GM23248 (cell line): ENCODE measurements around the gene TNPO3. TPM values are rescaled to one million over a fixed set of nuclear protein-coding genes. Genes with fewer than 3 reads are reported as not detected.
"Not testable (repeated sequence)": the region's sequence is repeated elsewhere in the genome, so short reads cannot be mapped to it uniquely, and the experiment has no call there.

ENCODE experiments used
- DNase-seq: peaks from one replicate; pipeline ENCODE4 v3.0.0-alpha.2; 2015
- H2AFZ ChIP-seq: fragments of 200-600 bp; sonication (generic); 2 replicates; pipeline ENCODE4 v1.6.1; 2016; ENCODE audit warnings: antibody characterized with exemption
- H3F3A ChIP-seq: fragments of 200-600 bp; sonication (generic); 2 replicates; pipeline ENCODE4 v1.6.1; 2016; ENCODE audit warnings: mild to moderate bottlenecking, antibody characterized with exemption, mixed run types; ENCODE audit not compliant: insufficient read depth
- H3K27ac ChIP-seq: fragments of 200-600 bp; sonication (generic); 2 replicates; pipeline ENCODE4 v1.5.1; 2016; ENCODE audit warnings: mild to moderate bottlenecking
- H3K27me3 ChIP-seq: fragments of 200-600 bp; sonication (generic); replicated peaks from 2 replicates; pipeline ENCODE4 v1.6.1; 2016; ENCODE audit warnings: mild to moderate bottlenecking; ENCODE audit not compliant: insufficient read depth
- H3K36me3 ChIP-seq: fragments of 200-600 bp; sonication (generic); 2 replicates; pipeline ENCODE4 v1.6.1; 2016; ENCODE audit warnings: low read depth, mild to moderate bottlenecking
- H3K4me1 ChIP-seq: fragments of 200-600 bp; sonication (generic); 2 replicates; pipeline ENCODE4 v1.6.1; 2016; ENCODE audit warnings: mild to moderate bottlenecking; ENCODE audit not compliant: insufficient read depth
- H3K4me2 ChIP-seq: fragments of 200-600 bp; sonication (generic); one replicate; pipeline ENCODE4 v1.6.1; 2016; ENCODE audit warnings: mild to moderate bottlenecking; ENCODE audit not compliant: unreplicated experiment
- H3K4me3 ChIP-seq: fragments of 200-600 bp; sonication (generic); 2 replicates; pipeline ENCODE4 v1.5.1; 2016; ENCODE audit warnings: mild to moderate bottlenecking
- H3K79me2 ChIP-seq: fragments of 200-600 bp; sonication (generic); 2 replicates; pipeline ENCODE4 v1.6.1; 2016; ENCODE audit warnings: mild to moderate bottlenecking; ENCODE audit not compliant: insufficient read depth
- H3K9ac ChIP-seq: fragments of 200-600 bp; sonication (generic); 2 replicates; pipeline ENCODE4 v1.6.1; 2016; ENCODE audit warnings: mild to moderate bottlenecking
- H3K9me2 ChIP-seq: fragments of 200-600 bp; sonication (generic); 2 replicates; pipeline ENCODE4 v1.6.1; 2016; ENCODE audit warnings: mixed run types, mild to moderate bottlenecking, moderate library complexity; ENCODE audit not compliant: insufficient read depth
- H3K9me3 ChIP-seq: fragments of 200-600 bp; sonication (generic); one replicate; pipeline ENCODE4 v1.6.1; 2017; ENCODE audit warnings: low read depth
- H4K20me1 ChIP-seq: fragments of 200-600 bp; sonication (generic); 2 replicates; pipeline ENCODE4 v1.6.0; 2016; ENCODE audit not compliant: insufficient read depth
- EZH2 ChIP-seq: fragments of 200-600 bp; sonication (generic); IDR thresholded peaks from 2 replicates; pipeline ENCODE4 v1.6.1; 2018; ENCODE audit warnings: antibody characterized with exemption, mild to moderate bottlenecking; ENCODE audit not compliant: insufficient read depth, poor library complexity, severe bottlenecking
- EZH2phosphoT487 ChIP-seq: fragments of 200-600 bp; sonication (generic); IDR thresholded peaks from 2 replicates; pipeline ENCODE4 v1.6.1; 2018; ENCODE audit warnings: antibody characterized with exemption, moderate library complexity, mild to moderate bottlenecking, low read depth; ENCODE audit not compliant: insufficient read depth
- WGBS, 2 experiments: methylation state at CpG; one replicate each; pipeline ENCODE4 v1.1.6; 2015 to 2017; ENCODE audit warnings: low lambda C conversion rate in 2 of 2, low coverage in 1 of 2; ENCODE audit errors: missing lambda C conversion rate in 2 of 2; 5-methylcytosine and 5-hydroxymethylcytosine counted together
- in situ Hi-C: fragments of 300-500 bp; cut with MboI; formaldehyde crosslinking; loops from 2 replicates; pipeline ENCODE4 v1.15.0; 2020
- polyA plus RNA-seq: library from polyadenylated mRNA; unstranded; fragments of >200 nt; fragmentation: Nextera tagmentation; extraction: Ambion mirVana; gene quantifications from 2 replicates; pipeline ENCODE4 v1.2.1, GENCODE V29; 2016
- total RNA-seq: library from RNA; depleted of rRNA; stranded (reverse); fragments of >200 nt; shearing (Covaris generic); gene quantifications from 2 replicates; pipeline ENCODE4 v1.2.3, GENCODE V29; 2014

The TNPO3 gene
- total and polyA plus RNA-seq, 2 experiments from 2014 or later, result 31.6 to 41.9 TPM

GRCh38 chr7:129052441-129052840 lies 2.5 kb downstream of the TNPO3 start:
- TF ChIP-seq EZH2, result no peak
- TF ChIP-seq EZH2phosphoT487, result no peak
- in situ Hi-C loops, result no loop called here
- no peaks in the 10 kb centered on the region for H3K27me3 ChIP-seq
- H3K4me2 ChIP-seq, result peak overlapping the region; percentile 99
- no peaks in the 10 kb centered on the region for H3K9me3 ChIP-seq
- H4K20me1 ChIP-seq, result 0 out of 2 replicates have a peak, but pooled peaks cover 1% of the 10 kb centered on the region
- H3K36me3 ChIP-seq, result no peaks in the 10 kb centered on the region
- H3K9ac ChIP-seq, result peak overlapping the region; percentile 97; the same call in 1 of the 2 replicates
- peaks cover 26% of the 10 kb centered on the region for H3K4me1 ChIP-seq
- H2AFZ ChIP-seq, result no peak overlapping the region
- H3K27ac ChIP-seq, result no peak overlapping the region
- no peak for DNase-seq
- H3K79me2 ChIP-seq, result peaks cover 69% of the 10 kb centered on the region
- no peaks in the 10 kb centered on the region for H3K9me2 ChIP-seq
- 95 to 100% methylated on average over 1 of the region's 1 CpG for WGBS, 2 experiments
- peaks cover 25% of the 10 kb centered on the region for H3F3A ChIP-seq
- H3K4me3 ChIP-seq, result 0 out of 2 replicates have a peak overlapping the region, but pooled peaks have one; percentile 97

DNA sequence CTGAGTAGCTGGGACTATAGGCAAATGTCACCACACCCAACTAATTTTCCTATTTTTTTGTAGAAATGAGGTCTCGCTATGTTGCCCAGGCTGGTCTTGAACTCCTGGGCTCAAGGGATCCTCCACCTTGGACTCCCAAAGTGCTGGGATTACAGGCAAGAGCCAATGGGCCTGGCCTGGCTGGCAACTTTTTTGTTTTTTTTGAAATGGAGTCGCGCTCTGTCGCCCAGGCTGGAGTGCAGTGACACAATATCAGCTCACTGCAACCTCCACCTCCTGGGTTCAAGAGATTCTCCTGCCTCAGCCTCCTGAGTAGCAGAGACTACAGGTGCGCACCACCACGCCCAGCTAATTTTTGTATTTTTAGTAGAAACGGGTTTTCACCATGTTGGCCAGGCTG lies 3.5 kb downstream of the TNPO3 start:
- H3K9ac ChIP-seq, H3K9me2 ChIP-seq, H3K27me3 ChIP-seq, H3K36me3 ChIP-seq, in situ Hi-C loops, DNase-seq, H4K20me1 ChIP-seq, H3K4me3 ChIP-seq, H2AFZ ChIP-seq, H3K27ac ChIP-seq, H3K9me3 ChIP-seq, H3K4me2 ChIP-seq: not testable (repeated sequence)
- WGBS, 2 experiments, result 92 to 95% methylated on average over 7 of the region's 7 CpGs
- H3K79me2 ChIP-seq, result peaks cover 79% of the 10 kb centered on the region
- H3K4me1 ChIP-seq, result peaks cover 27% of the 10 kb centered on the region
- H3F3A ChIP-seq, result peaks cover 25% of the 10 kb centered on the region

GRCh38 chr7:129047761-129048160 lies 7.2 kb downstream of the TNPO3 start:
- no peaks in the 10 kb centered on the region for H3K9me2 ChIP-seq
- no peak overlapping the region for H2AFZ ChIP-seq
- H4K20me1 ChIP-seq, result 0 out of 2 replicates have a peak, but pooled peaks cover 9% of the 10 kb centered on the region
- H3F3A ChIP-seq, result peaks cover 6% of the 10 kb centered on the region; the same call in 1 of the 2 replicates
- DNase-seq, result no peak
- no peaks in the 10 kb centered on the region for H3K27me3 ChIP-seq
- H3K9me3 ChIP-seq, result no peaks in the 10 kb centered on the region
- in situ Hi-C loops, result no loop called here
- H3K27ac ChIP-seq, result no peak overlapping the region
- TF ChIP-seq EZH2 (no peak), EZH2phosphoT487 (no peak)
- peaks cover 22% of the 10 kb centered on the region for H3K4me1 ChIP-seq
- no peaks in the 10 kb centered on the region for H3K36me3 ChIP-seq
- H3K79me2 ChIP-seq, result peaks cover 100% of the 10 kb centered on the region
- WGBS, 2 experiments, result 94 to 100% methylated on average over 2 of the region's 2 CpGs
- no peak overlapping the region for H3K9ac ChIP-seq
- H3K4me3 ChIP-seq, result no peak overlapping the region
- H3K4me2 ChIP-seq, result no peak overlapping the region

DNA sequence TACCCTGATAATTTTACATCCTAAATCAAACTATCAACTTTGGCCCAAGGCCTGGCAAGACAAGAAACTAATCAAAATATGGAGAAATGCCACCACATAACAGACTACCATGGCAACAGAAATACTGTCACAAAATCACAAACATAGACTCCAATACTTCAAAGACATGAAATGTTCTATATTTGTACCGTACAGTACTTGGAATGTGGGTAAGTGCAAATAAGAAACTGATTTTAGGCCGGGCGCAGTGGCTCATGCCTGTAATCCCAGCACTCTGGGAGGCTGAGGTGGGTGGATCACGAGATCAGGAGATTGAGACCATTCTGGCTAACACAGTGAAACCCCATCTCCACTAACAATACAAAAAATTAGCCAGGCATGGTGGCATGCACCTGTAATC lies 9.2 kb downstream of the TNPO3 start:
- H2AFZ ChIP-seq, result no peak overlapping the region
- peak; percentile 20 for DNase-seq
- H4K20me1 ChIP-seq, result peaks cover 9% of the 10 kb centered on the region; the same call in 1 of the 2 replicates
- H3K4me1 ChIP-seq, result peaks cover 23% of the 10 kb centered on the region
- peaks cover 100% of the 10 kb centered on the region for H3K79me2 ChIP-seq
- H3K9me2 ChIP-seq, result no peaks in the 10 kb centered on the region
- H3K4me3 ChIP-seq, result no peak overlapping the region
- H3K9ac ChIP-seq, result no peak overlapping the region
- 0 out of 2 replicates have a peak overlapping the region, but pooled peaks have one; percentile 8 for H3K27ac ChIP-seq
- in situ Hi-C loops, result no loop called here
- H3K27me3 ChIP-seq, result no peaks in the 10 kb centered on the region
- H3K4me2 ChIP-seq, result no peak overlapping the region
- 19 to 25% methylated on average over 4 of the region's 4 CpGs for WGBS, 2 experiments
- H3K9me3 ChIP-seq, result no peaks in the 10 kb centered on the region
- TF ChIP-seq EZH2phosphoT487 (no peak), EZH2 (no peak)
- H3F3A ChIP-seq, result no peaks in the 10 kb centered on the region
- no peaks in the 10 kb centered on the region for H3K36me3 ChIP-seq

DNA sequence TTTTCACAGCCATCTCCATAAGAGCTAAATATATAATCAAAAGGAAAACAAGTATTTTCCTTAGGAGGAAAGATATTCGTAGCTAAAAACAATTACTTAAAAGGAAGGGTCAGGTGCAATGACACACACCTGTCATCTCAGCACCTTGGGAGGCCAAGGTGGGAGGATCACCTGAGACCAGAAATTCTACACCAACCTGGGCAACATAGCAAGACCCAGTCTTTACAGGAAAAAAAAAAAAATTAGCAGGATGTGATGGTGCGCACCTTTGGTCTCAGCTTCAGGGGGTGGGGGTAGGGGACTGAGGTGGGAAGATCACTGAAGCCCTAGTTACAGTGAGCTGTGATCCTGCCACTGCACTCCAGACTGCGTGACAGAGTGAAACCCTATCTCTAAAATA lies 11.9 kb downstream of the TNPO3 start:
- H3K36me3 ChIP-seq, result peaks cover 12% of the 10 kb centered on the region
- H3K9ac ChIP-seq, result no peak overlapping the region
- H3K4me2 ChIP-seq, result no peak overlapping the region
- DNase-seq, result no peak
- 97 to 98% methylated on average over 3 of the region's 3 CpGs for WGBS, 2 experiments
- no peaks in the 10 kb centered on the region for H3K9me3 ChIP-seq
- no peak overlapping the region for H3K27ac ChIP-seq
- no peaks in the 10 kb centered on the region for H3F3A ChIP-seq
- peaks cover 23% of the 10 kb centered on the region for H3K4me1 ChIP-seq
- H2AFZ ChIP-seq, result no peak overlapping the region
- H3K9me2 ChIP-seq, result no peaks in the 10 kb centered on the region
- no peak for TF ChIP-seq EZH2phosphoT487
- no peak for TF ChIP-seq EZH2
- H4K20me1 ChIP-seq, result peaks cover 11% of the 10 kb centered on the region; the same call in 1 of the 2 replicates
- H3K79me2 ChIP-seq, result peaks cover 100% of the 10 kb centered on the region
- in situ Hi-C loops, result no loop called here
- H3K27me3 ChIP-seq, result no peaks in the 10 kb centered on the region
- H3K4me3 ChIP-seq, result no peak overlapping the region
